GM19023 (cell line): ENCODE results near the gene ZFYVE27.

Experiments
- ATAC-seq: cut with Tn5 transposase; IDR thresholded peaks from one replicate; pipeline ENCODE4 v1.9.1; 2021; ENCODE audit warnings: mild to moderate bottlenecking, moderate library complexity; ENCODE audit not compliant: unreplicated experiment

ZFYVE27 gene

DNA sequence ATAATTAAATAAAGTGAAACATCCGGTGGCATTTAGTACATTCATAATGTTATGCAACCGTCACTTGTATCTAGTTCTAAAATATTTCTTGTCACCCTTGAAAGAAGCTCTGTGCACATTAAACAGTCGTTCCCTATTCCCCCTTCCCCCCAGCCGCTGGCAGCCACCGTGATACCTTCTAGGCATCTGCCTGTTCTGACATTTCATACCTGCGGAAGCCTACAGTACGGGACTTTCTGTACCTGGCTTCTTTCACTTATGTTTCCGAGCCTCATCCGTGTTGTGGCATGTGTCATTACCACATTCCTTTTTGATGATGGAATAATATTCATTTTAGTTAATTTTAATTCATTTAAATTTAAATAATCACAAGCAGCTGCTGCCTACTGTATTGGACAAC, 48.8 kb downstream of the ZFYVE27 start:
- ATAC-seq: no peak

- no peak for ATAC-seq
Measured at GRCh38 chr10:97788552-97789442, 51.9 kb downstream of the ZFYVE27 start.

GRCh38 chr10:97789770-97790397, 53.0 kb downstream of the ZFYVE27 start:
- no peak for ATAC-seq

GRCh38 chr10:97791824-97792721, 55.1 kb downstream of the ZFYVE27 start:
- peak; percentile 67 for ATAC-seq

GRCh38 chr10:97795886-97796285, 59.0 kb downstream of the ZFYVE27 start:
- no peak for ATAC-seq

DNA sequence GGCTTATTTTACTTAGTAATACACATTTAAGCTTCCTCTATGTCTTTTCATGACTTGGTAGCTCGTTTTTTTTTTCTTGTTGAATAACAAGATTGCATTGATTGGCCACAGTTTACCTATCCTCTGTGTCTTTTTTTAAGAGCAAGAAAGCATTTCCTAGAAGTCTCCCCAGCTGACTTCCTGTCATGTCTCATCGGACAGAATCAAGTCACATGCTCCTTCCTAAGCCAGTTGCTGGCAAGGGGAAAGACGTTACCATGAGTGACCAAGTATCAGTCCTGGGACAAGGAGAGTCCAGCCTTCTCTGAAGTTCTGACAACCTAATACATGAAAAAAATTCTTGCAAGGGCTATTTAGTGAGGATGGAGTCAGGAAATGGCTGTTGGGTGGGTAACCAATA, 59.7 kb downstream of the ZFYVE27 start:
- ATAC-seq: no peak

- ATAC-seq: no peak
Measured at GRCh38 chr10:97798958-97799610, 62.2 kb downstream of the ZFYVE27 start.

DNA sequence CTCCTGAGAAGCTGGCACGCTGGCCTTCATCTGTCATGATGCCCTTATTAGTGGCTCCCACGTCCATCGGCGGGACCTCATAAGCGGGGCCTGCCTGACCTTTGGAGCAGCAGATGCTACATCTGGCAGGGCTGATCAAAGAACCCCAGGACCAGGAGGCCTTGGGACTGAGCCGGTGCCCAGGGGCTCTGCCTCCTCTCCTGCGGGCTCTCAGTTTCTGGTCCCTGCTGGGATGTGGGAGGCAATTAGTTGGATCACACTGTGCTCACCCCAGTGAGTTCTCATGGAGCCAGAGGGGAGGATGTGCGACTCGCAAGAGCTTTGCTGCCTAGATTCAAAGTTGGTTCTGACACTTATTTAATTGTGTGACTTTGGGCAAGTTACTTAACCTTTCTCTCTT, 63.5 kb downstream of the ZFYVE27 start:
- ATAC-seq: no peak

- no peak for ATAC-seq
Measured at GRCh38 chr10:97801422-97801821, 64.5 kb downstream of the ZFYVE27 start.

GRCh38 chr10:97805096-97805884, 68.4 kb downstream of the ZFYVE27 start:
- ATAC-seq: no peak

DNA sequence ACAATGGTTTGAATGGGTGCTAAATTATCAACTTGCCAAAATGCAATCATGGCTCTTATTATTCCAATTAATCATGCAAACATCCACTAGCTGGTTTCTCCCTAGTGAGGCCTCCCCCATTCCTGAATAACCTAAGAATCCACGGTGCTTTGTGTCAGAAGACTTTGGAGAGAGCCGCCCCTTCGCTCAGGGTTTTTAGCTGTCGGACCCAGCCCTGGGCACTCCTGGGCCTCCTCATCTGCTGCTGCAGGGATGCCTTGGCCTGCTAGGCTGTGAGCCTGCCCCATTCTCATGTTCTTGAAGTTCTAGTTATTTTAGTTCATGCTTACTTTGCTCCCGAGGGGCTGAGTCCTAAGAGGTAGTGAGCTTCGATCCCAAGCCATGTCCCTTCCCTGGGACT, 69.0 kb downstream of the ZFYVE27 start:
- no peak for ATAC-seq

- no peak for ATAC-seq
Measured at GRCh38 chr10:97810446-97810845, 73.5 kb downstream of the ZFYVE27 start.
